HG02610 (cell line): ENCODE results near the gene SIL1.

Experiments used
- ATAC-seq: cut with Tn5 transposase; IDR thresholded peaks from one replicate; pipeline ENCODE4 v1.9.1; 2021; ENCODE audit warnings: mild to moderate bottlenecking, moderate library complexity; ENCODE audit not compliant: unreplicated experiment

SIL1 gene

GRCh38 chr5:139146809-139147482 is 51.2 kb downstream of the SIL1 start:
- ATAC-seq: peak; percentile 70

DNA sequence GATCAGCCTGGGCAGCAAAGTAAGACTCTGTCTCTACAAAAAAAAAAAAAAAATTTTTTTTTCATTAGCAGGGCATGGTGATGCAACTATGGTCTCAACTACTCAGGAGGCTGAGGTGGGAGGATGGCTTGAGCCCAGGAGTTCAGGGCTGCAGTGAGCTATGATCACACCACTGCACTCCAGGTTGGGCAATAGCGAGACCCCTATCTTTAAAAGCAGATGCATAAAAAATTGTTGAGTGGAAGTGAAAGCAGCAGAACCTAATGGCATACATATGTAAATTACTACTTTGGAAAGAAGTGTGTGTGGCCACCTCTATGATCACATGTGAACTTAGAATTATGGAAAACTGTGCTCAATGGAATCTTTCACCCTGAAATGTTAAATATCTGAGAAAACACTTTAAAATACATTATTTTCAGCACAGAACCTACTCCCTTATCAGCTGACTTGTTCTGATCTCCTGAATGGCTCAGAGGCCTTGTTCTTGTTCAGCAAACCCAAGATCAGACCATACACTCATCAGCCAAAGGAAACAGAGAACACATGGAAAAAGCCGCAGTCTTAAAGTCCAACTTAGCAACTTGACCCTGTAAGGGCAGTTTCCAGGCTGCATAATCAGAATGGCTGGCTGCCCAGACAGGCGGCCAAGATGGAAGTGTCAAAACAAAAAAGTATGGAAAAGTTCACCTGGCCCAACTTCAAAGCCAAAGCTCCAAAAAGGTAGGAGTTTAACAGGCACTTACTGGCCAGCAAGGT is 56.5 kb downstream of the SIL1 start:
- no peak for ATAC-seq

DNA sequence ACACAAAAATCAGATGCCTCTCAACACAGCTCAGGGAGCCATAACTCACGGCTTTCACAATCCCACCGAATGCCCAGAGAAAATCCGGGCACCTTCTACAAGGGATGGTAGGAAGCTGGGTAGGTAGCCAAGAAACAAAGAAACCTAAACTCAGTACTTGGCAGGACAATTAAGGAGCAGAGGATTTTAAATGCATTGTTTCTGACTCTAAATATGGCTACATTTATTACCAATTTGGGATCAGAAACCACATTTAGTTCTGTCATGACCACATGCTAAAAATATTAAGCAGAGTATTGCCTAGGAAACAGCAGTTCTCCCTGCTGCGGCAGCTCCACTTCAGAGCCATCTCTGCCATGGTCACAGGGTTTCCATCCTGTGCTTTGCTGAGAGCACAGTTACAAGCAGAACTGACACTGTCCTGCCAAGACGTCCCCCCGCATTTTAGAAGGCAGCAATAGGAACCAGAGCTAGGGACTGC is 57.5 kb downstream of the SIL1 start:
- ATAC-seq: no peak

DNA sequence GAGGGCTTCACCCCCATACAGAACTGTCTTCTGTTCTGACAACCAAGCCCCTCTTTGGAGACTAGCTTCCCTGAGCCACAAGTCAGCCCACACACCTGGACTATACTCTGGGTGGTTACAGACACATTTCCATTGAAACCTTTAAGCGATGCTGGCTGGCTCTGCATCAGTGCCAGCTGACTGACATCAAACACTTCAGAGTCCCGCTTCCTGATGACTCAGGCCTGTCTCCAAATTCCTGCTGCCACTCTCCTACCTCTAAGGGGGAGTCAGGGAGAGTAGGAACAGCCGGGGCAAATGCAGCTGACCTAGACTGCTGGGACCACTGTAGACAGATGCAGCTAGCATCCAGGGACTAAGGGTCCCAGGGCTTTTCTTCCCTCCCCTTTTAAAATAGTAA is 59.4 kb downstream of the SIL1 start:
- ATAC-seq: peak; percentile 39

DNA sequence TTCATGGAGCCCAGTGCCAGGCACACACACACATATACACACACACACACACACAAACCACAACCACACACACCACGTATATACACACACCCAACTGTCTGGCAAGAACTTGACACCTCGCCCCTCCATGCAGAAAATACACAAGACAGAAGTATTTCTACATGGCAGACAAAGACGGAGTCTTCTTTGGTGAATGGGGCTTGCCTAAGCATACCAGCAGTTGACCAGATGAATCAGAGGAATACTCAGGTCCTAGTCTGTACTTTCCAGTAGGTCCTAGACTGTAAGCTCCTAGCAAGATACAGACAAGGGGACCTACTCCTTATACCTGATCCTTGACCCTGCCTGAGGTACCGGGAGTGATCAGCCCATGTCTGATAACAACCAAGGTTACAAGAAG is 60.1 kb downstream of the SIL1 start:
- ATAC-seq: no peak

- ATAC-seq: no peak
Measured at GRCh38 chr5:139137697-139138096, 60.5 kb downstream of the SIL1 start.

- ATAC-seq: no peak
Measured at GRCh38 chr5:139134906-139135305, 63.3 kb downstream of the SIL1 start.

DNA sequence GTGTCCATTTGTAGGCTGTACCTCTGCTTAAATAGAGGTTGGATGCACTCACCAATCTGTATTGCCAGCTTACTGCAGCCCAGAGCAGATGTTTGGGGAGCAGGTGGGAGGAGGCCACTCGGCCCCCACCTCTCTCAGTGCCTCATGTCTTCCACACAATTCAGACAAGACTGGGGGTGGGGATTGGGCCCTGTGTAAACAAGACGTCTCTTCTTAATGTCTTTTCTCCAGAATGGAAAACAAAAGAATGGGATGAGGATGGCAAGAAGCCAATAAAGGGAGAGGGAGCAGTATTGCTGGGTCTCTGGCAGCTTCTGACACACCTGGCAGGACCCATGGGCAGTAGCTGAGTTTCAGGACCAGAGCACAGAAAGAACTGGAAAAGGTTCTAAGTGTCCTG is 64.9 kb downstream of the SIL1 start:
- no peak for ATAC-seq

DNA sequence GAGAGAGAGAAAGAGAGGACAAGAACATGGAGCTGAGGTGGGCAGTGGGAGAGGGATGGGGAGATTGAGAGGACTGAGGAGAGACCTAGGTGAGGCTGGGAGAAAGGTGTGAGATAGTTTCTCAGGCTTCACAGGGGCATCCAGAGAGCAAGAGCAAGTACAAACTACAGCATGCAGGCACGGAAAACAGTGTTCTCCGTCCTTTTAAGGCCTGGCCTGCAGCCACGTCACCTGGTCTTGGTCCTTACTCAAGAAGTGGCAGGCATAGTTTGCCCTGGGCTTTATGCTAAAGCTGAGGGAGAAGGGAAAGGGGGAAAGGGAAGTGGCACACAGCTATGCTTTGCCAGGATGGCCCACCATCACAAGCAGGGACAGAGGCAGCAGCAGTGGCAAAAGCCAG is 65.7 kb downstream of the SIL1 start:
- no peak for ATAC-seq

- ATAC-seq: no peak
Measured at GRCh38 chr5:139131921-139132432, 66.2 kb downstream of the SIL1 start.

- no peak for ATAC-seq
Measured at GRCh38 chr5:139131465-139131864, 66.7 kb downstream of the SIL1 start.

GRCh38 chr5:139131062-139131461 is 67.1 kb downstream of the SIL1 start:
- ATAC-seq: no peak

GRCh38 chr5:139130214-139130613 is 68.0 kb downstream of the SIL1 start:
- no peak for ATAC-seq

DNA sequence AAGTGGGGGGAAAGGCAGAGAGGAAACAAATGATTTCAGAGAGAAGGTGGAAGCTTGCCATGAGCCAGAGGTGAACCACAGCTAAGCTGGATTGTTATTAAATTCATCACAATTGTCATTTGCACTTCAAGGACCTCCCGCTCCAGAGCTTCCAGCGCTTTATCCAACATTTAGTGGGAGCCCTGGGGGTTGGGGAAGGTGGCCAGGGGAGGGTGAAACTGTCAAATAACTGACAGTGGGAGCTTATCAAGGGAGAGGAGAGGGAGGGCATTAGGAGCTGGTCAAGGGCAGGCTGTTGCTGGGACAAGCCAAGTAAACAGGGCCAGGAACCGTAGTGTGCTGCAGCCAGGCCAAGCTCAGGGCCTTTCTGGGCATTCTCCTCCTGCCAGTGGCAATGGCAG is 71.5 kb downstream of the SIL1 start:
- no peak for ATAC-seq

DNA sequence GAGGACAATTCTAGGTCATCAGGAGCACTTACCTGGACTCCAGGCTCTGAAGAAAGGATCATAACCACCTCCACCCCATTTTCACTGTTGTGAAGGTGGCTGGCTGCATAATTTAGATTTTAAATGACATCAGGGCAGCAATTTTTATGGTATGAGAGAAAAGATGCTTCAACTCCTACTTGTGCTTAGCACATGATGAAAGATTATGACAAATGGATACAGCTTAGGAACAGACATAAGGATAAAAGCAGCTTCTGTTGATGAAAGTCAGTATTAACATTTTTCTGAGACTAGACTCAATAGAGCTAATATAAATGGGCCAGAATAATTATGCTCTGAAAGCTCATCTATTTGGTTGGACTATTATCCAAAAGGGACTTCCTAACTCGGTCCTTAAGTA is 72.2 kb downstream of the SIL1 start:
- no peak for ATAC-seq

DNA sequence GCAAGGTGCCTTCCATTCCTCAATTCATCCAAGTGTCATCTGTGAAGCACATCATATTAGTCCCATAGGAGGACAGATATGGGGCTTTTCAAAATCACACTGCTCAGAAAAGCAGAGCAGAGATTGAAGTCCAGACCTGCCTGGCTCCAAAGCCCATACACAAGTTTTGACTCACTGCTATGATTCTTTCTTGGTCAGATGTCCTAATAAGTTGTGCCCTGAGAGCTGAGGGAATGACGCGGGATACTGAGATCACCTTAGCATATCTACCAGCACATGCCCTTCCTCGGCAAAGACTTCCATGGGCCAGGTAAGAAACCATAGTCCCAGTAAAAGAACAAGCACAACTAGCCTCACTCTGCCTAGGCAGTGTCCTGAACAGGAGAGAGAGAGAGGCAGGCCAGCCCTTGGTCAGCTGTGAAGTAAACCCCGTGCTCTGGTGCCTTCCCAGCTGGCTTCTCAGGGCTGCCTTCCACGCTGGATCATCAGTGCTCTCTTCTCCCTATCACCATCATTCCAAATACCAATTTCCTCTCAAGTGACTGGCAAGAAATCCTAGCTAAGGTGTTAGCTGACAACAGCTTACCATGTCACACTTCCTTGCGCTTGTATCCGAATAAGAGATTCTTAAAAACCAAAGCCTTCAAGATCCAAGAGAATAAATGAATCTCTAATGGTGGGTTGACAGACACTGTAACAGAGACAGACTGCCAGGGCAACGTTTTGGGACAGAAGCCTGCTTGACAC is 73.2 kb downstream of the SIL1 start:
- ATAC-seq: no peak

- ATAC-seq: no peak
Measured at GRCh38 chr5:139121120-139121519, 77.0 kb downstream of the SIL1 start.

DNA sequence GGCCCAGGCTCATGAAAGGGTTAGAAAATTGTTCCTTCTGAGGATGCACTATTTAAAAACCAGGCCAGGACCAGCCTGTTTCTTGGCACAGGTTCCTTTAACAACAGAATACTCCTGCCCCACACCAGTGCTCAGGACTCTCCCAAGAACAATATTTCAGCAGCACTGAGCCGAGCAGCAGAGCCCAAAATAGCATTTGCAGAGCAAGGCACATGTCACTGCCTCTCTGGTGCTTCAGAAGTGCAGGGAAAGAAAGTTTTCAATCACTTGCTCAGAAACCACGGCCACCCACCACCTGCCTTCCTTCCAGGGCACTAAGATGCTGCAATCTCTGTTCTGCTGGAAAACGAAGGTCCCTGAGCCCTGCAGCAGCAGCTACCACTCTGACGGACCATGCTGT is 77.6 kb downstream of the SIL1 start:
- no peak for ATAC-seq

- no peak for ATAC-seq
Measured at GRCh38 chr5:139118804-139119203, 79.4 kb downstream of the SIL1 start.

DNA sequence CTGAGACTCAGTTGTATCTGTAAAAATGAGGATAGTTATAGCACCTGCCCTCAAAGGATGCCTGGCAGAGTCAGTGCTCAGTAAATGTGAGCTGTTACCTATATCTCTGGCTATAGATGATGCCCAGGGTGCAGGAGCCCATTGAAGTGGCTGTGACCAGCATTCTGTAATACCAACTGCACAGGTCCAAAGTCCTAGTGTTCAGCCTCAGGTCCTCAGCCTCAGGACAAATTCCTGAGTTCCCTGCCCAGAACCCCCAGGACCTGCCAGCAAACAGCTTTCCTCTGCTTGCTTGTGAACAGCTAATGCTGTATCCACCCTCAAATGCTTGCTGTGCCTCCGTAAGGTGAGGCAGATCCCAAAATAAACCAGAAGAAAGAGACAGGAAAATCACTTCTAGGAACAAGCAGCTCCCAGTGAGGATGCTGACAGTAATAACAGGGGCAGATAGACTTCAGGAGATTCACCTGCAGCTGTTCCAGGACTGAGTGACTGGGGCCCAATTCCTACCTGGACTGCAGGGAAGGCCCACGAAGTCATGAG is 80.8 kb downstream of the SIL1 start:
- no peak for ATAC-seq

- no peak for ATAC-seq
Measured at GRCh38 chr5:139116100-139116655, 82.0 kb downstream of the SIL1 start.
